Upper lobe of right lung (tissue), 1 donor: ENCODE results near the gene TMEM154. TPM values are rescaled to one million over a fixed set of nuclear protein-coding genes. Genes with fewer than 3 reads are reported as not detected.

Experiments used
- ATAC-seq: fragments of 200-7000 bp; cut with Tn5 transposase; one replicate; pipeline ENCODE4 v1.9.1; 2020; ENCODE audit warnings: mild to moderate bottlenecking, moderate library complexity
- DNase-seq: peaks from one replicate; pipeline ENCODE4 v3.0.0-alpha.2; 2020
- H3K27ac ChIP-seq: fragments of 200-600 bp; one replicate; pipeline ENCODE4 v1.8.0; 2022
- H3K27me3 ChIP-seq: fragments of 200-600 bp; one replicate; pipeline ENCODE4 v1.8.0; 2022; ENCODE audit warnings: mild to moderate bottlenecking
- H3K36me3 ChIP-seq: fragments of 200-600 bp; one replicate; pipeline ENCODE4 v1.8.0; 2022
- H3K4me1 ChIP-seq: fragments of 200-600 bp; one replicate; pipeline ENCODE4 v1.8.0; 2022
- H3K4me3 ChIP-seq: fragments of 200-600 bp; one replicate; pipeline ENCODE4 v1.8.0; 2022; ENCODE audit warnings: mild to moderate bottlenecking
- H3K9me3 ChIP-seq: fragments of 200-600 bp; one replicate; pipeline ENCODE4 v1.8.0; 2022
- intact Hi-C: fragments of 100-400 bp; cut with DNase I; formaldehyde crosslinking; loops from one replicate; pipeline ENCODE4 v1.11.0; 2022
- total RNA-seq: library from RNA; stranded (reverse); fragmentation: NEBNext Ultra II Directional; extraction: Animal tissue kit (Norgen Biotek cat#: 25700); gene quantifications from one replicate; pipeline ENCODE4 v1.2.1, GENCODE V29; 2021
- TF ChIP-seq, protein P1 (sequence below): fragments of 200-600 bp; IDR thresholded peaks from one replicate; pipeline ENCODE4 v1.8.0; 2022; ENCODE audit warnings: antibody characterized with exemption
- donor health status: DM: no; HTN: yes; CAD: no; lungs with severe emphysema.

Gene TMEM154
- total RNA-seq, 1 donor from 2014 or later, result 12.7 TPM

DNA sequence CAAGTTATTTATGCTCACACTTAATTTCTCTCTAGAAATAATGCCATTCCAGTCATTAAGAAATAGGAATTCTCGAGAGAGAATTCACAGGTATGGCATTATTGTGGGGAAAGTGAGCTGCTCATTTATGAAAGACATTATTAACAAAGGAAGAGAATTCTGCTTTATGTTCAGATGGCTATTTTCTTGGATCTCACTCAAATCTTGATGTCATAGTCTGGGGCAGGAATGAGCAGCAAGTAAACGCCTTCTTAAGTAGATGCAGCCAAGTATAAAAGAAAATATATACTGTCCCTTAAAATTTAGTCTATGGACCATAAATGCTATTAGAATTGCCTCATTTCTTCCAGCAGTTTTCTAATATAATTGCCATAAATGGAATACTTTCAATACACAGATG lies 85.7 kb downstream of the TMEM154 start:
- intact Hi-C loops, result no loop called here
- no peak overlapping the region for H3K4me3 ChIP-seq
- H3K9me3 ChIP-seq, result no peaks in the 10 kb centered on the region
- no peaks in the 10 kb centered on the region for H3K4me1 ChIP-seq
- no peaks in the 10 kb centered on the region for H3K27me3 ChIP-seq
- DNase-seq (no peak), ATAC-seq (no peak)
- TF ChIP-seq, protein P1, sequence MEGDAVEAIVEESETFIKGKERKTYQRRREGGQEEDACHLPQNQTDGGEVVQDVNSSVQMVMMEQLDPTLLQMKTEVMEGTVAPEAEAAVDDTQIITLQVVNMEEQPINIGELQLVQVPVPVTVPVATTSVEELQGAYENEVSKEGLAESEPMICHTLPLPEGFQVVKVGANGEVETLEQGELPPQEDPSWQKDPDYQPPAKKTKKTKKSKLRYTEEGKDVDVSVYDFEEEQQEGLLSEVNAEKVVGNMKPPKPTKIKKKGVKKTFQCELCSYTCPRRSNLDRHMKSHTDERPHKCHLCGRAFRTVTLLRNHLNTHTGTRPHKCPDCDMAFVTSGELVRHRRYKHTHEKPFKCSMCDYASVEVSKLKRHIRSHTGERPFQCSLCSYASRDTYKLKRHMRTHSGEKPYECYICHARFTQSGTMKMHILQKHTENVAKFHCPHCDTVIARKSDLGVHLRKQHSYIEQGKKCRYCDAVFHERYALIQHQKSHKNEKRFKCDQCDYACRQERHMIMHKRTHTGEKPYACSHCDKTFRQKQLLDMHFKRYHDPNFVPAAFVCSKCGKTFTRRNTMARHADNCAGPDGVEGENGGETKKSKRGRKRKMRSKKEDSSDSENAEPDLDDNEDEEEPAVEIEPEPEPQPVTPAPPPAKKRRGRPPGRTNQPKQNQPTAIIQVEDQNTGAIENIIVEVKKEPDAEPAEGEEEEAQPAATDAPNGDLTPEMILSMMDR, result no peak
- no peaks in the 10 kb centered on the region for H3K36me3 ChIP-seq
- H3K27ac ChIP-seq, result no peak overlapping the region

DNA sequence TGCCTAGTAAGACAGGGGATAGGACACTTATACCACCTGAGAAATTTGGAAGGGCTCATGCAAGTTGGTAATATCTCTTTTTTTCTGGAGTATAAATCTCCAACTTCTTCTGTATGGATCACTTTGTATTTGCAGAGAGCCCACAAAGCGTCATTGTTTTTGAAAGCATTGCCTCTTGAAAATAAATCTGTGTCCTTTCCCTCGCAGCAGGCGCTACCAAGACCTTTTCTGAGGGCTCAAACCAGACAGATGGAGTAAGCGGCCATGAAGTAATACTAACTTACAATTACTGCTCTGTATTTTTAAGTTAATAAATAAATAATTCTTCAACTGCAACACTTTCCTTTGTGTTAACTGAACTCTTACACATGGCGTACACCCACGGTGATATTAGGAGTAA lies 87.9 kb downstream of the TMEM154 start:
- DNase-seq, result no peak
- Histone ChIP-seq H3K4me3 (no peak overlapping the region), H3K9me3 (no peaks in the 10 kb centered on the region), H3K27me3 (no peaks in the 10 kb centered on the region), H3K27ac (no peak overlapping the region), H3K36me3 (no peaks in the 10 kb centered on the region), H3K4me1 (no peaks in the 10 kb centered on the region)
- TF ChIP-seq, protein P1, result no peak
- intact Hi-C loops, result no loop called here
- ATAC-seq, result no peak

- no peaks in the 10 kb centered on the region for H3K4me1 ChIP-seq
- TF ChIP-seq, protein P1, result no peak
- DNase-seq (peak; percentile 77), ATAC-seq (peak; percentile 71)
- no peaks in the 10 kb centered on the region for H3K36me3 ChIP-seq
- no peaks in the 10 kb centered on the region for H3K27me3 ChIP-seq
- no peak overlapping the region for H3K4me3 ChIP-seq
- intact Hi-C loops, result no loop called here
- H3K9me3 ChIP-seq, result no peaks in the 10 kb centered on the region
- H3K27ac ChIP-seq, result no peak overlapping the region
Observed at GRCh38 chr4:152591396-152591795, 88.4 kb downstream of the TMEM154 start.

DNA sequence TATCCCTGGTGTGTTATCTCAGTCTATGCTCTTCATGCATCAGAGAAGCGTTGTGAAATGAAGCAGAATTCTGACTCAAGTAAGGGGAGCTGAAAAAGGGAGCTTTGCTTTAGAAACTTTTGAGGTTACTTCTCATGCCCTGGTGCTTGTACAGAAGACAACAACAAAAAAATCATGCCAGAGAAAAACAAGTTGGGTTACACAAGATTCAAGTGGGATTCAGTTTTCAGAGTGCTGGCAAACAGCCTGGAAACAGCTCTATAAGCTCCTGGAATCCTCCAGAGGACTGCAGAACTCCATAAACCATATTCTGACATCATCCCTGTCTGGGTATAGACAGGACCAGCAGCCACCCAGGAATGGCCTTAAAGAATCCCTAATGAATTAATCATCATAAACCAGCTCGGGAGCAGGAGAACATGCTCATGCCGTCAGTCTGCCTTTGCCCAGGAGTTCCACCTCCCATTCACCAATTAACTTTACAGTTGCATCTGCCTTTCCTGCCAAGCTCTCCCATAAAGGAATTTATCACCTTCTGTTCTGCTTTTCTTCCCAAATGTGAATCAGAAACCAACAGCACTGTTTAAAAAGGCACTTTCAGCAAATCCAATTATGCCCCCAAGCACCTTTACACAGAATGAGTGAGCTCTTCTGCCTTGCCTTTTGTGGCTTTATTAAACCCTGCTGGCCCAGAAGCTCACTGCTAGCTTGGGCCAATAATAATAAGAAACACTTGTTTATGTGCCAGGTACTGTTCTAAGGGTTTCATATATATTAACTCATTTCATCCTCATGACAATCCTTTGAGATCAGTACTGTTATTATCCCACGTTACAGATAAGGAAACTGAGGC lies 89.4 kb downstream of the TMEM154 start:
- no peak for DNase-seq

DNA sequence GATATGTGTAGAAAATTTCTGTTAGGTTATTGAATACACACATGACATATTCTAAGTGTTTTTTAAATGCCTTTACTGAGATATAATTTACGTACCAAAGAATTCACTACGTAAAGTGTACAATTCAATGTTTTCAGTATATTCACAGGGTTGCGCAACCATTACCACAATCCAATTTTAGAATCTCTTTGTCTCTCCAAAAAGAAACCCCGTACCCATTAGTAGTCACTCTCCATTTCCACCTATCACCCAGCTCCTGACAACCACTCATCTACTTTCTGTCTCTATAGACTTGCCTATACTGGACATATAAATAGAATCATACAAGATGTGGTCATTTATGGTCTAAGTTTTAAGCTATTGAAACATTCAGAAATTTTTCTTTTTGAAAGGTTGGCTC lies 90.9 kb downstream of the TMEM154 start:
- Histone ChIP-seq H3K4me1 (no peaks in the 10 kb centered on the region), H3K27me3 (no peaks in the 10 kb centered on the region), H3K27ac (no peak overlapping the region), H3K36me3 (no peaks in the 10 kb centered on the region), H3K4me3 (no peak overlapping the region), H3K9me3 (no peaks in the 10 kb centered on the region)
- intact Hi-C loops, result no loop called here
- no peak for DNase-seq
- ATAC-seq, result no peak
- TF ChIP-seq, protein P1, result no peak

More for the DNA sequence above, 89.4 kb downstream of the TMEM154 start:
- intact Hi-C loops, result no loop called here
- TF ChIP-seq, protein P1, result no peak
- Histone ChIP-seq H3K27me3 (no peaks in the 10 kb centered on the region), H3K4me1 (no peaks in the 10 kb centered on the region), H3K9me3 (no peaks in the 10 kb centered on the region), H3K36me3 (no peaks in the 10 kb centered on the region), H3K4me3 (no peak overlapping the region), H3K27ac (no peak overlapping the region)
- no peak for ATAC-seq
